GM03348 (cell line): ENCODE results near the gene TBC1D9B.

Source experiments
- DNase-seq: peaks from one replicate; pipeline ENCODE4 v3.0.0; 2012; ENCODE audit warnings: low spot score

Gene TBC1D9B

GRCh38 chr5:179907556-179908324 is at the start of gene TBC1D9B:
Gene TBC1D9B, minus strand, starts transcription at chr5:179907897. Its CDS starts 76 bp downstream, at chr5:179907821.
- DNase-seq, result peak; percentile 97

DNA sequence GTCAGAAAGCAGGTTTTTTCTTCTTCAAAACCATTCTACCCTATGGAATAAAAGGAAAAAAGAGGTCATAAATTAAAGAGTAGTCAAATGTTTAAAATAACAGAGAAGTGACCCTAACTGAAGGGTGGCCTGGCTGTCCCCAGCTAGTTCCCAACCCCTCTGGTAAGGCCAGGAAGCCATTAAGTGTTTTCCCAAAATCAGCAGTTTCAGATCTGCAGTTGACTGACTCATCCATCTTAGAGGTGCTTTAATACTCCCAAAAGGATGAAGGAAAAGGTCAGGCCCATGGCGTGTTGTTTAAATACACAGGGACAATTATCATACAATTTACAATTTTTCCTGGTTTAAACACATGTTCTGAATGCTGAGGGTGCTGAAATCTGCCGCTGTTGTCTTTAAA is 47.9 kb upstream of the TBC1D9B start:
- DNase-seq, result no peak

- DNase-seq, result no peak
Observed at GRCh38 chr5:179955062-179955461, 47.4 kb upstream of the TBC1D9B start.

GRCh38 chr5:179954434-179954833 is 46.7 kb upstream of the TBC1D9B start:
- no peak for DNase-seq

GRCh38 chr5:179953987-179954386 is 46.3 kb upstream of the TBC1D9B start:
- DNase-seq, result no peak

- DNase-seq, result no peak
Observed at GRCh38 chr5:179936976-179937681, 29.4 kb upstream of the TBC1D9B start.

DNA sequence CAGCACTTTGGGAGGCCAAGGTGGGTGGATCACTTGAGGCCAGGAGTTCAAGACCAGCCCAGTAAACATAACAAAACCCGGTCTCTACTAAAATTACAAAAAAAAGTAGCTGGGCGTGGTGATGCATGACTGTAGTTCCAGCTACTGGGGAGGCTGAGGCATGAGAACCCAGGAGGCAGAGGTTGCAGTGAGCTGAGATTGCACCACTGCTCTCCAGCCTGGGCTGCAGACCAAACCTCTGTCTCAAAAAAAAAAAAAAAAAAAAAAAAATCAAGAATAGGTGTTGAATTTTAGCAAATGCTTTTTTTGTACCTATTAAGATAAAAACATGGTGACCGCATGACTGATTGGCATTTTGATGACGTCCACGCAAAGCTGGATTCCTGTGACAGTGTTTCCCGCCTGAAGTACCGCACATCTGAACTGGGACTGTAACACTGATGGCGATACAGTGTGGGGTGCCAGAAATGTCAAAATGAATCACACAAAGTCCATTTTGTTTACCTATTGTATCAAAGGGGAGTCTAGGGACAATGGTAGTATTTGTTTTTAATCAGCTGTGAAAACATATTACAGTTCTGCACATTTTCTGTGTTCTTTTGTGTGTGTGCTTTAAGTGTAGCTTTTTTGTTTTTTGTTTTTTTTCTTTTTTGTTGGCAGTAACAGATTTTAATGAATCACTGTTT is 23.2 kb upstream of the TBC1D9B start:
- no peak for DNase-seq

DNA sequence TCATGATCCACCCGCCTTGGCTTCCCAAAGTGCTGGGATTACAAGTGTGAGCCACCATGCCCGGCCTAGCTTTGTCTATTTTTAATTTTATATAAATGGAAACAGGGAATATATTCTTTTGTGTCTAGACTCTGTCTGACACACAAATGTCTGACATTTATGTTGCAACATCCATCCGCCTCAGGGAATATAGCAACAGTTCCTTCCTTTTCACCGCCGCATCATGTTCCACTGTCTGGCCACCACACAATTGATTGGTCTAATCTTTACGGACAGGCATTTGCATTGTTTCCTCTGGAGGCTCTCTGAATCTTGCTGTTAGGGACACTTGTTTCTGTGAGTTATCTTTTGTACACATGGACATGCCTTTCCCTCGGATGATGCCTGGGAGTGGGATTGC is 20.1 kb upstream of the TBC1D9B start:
- DNase-seq, result no peak

- DNase-seq, result no peak
Observed at GRCh38 chr5:179926657-179927056, 19.0 kb upstream of the TBC1D9B start.

- DNase-seq, result no peak
Observed at GRCh38 chr5:179923436-179923835, 15.7 kb upstream of the TBC1D9B start.

DNA sequence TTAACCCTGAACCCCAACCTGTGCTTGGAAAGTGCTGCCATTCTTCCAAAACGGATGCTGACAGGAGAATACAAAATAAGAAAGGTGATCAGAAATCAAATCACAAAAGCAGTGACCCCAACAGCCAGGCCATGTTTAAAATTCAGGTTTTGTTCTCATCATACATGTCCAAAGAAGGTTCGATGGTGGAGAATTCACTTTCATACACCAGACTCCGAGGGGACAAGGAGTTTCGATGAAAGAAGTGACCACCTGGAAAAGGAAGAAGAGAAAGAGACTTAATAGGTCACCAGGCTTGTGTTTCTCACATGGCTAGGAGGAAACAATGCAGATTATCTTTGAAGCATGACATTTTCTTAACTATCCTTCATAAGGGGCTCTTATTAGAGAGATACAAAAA is 12.5 kb upstream of the TBC1D9B start:
- no peak for DNase-seq

DNA sequence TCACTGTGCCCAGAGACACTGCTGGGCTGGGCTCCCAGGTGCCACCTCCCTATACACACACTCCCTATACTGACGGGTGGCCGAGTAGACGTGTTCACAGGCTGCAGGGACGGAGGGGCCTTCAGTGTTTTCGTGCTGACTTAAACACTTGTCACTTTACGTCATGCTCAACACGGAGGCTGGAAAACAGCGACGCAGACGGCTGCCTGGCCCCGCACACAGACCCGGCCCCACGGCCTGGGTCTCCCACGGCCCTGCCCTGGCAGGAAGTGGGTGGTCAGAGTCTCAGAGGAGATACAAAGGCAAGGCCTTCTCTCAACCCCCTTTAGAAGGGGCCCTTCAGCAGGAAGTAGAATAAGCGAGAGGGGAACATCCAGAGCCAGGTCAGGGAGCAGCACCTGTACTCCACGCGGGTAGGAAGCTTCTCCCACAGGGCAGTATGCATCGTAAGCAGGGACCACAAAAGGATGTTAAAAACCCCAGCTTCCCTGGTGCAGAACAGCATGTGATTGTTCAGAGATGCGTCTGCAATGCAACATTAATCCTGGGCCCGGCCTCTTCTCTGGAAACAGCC is 11.9 kb upstream of the TBC1D9B start:
- no peak for DNase-seq

- DNase-seq, result no peak
Observed at GRCh38 chr5:179918742-179919486, 11.2 kb upstream of the TBC1D9B start.

GRCh38 chr5:179916523-179916922 is 8.8 kb upstream of the TBC1D9B start:
- no peak for DNase-seq

GRCh38 chr5:179915406-179915935 is 7.8 kb upstream of the TBC1D9B start:
- DNase-seq, result no peak

GRCh38 chr5:179914032-179914755 is 6.5 kb upstream of the TBC1D9B start:
- DNase-seq, result peak; percentile 71

DNA sequence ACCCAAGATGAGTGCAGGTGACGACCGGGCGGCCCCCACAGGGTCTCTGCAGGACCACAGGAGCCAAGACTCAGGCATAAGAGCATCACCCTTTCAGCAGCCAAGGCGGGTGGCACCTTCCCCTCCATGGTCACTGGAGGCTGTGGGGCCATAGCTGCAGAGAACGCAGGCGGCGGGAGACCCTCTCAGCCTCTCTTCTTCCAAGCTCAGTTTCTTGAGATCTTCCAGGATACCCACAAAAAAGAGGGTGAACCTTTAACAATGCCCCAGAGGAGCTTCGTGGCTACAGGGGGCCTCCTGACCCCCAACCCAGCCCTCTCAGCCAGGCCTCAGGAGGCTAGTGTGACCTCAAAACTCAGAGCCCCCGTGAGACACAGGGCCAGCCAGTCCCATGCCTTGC is 5.8 kb upstream of the TBC1D9B start:
- no peak for DNase-seq

DNA sequence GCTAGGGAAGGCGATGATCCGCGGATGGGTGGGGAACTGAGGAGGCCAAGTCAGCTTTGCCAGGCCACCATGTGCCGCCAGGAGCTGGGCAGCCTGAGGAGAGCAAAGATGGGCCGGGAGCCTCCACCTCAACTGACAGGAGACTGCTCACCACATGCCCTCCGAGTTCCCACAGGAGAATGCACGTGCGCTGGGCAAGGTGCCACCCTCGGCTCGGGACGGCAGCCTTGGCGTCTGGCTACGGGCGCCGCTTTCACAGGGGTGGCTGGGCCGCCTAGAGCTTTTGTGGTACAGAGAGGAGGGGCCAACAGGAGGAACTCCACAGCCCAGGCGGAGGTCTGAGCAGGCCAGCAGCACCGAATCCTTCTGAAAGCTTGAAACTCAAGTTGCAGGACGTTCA is 5.3 kb upstream of the TBC1D9B start:
- no peak for DNase-seq

- no peak for DNase-seq
Observed at GRCh38 chr5:179912386-179912785, 4.7 kb upstream of the TBC1D9B start.

GRCh38 chr5:179909224-179909623 is 1.5 kb upstream of the TBC1D9B start:
- no peak for DNase-seq

GRCh38 chr5:179908528-179908927 is 831 bp upstream of the TBC1D9B start:
- DNase-seq, result no peak
